LNCAP (cell line): ENCODE results near the gene MRPL51.

Experiments used
- CTCF ChIP-seq: fragments of 450-650 bp; IDR thresholded peaks from 2 replicates; pipeline ENCODE4 v1.5.1; 2017; ENCODE audit warnings: mild to moderate bottlenecking

Gene MRPL51

GRCh38 chr12:6444031-6444430 lies 49.0 kb downstream of the MRPL51 start:
- TF ChIP-seq CTCF = no peak

- TF ChIP-seq CTCF = no peak
Observed at GRCh38 chr12:6443361-6443983, 49.6 kb downstream of the MRPL51 start.

GRCh38 chr12:6442836-6443235 lies 50.2 kb downstream of the MRPL51 start:
- TF ChIP-seq CTCF = no peak
